CD4-positive, CD25-positive, alpha-beta regulatory T cell (primary cell): ENCODE results near the gene IL17B. TPM values are rescaled to one million over a fixed set of nuclear protein-coding genes. Genes with fewer than 3 reads are reported as not detected.
"Not testable (repeated sequence)": the region's sequence is repeated elsewhere in the genome, so short reads cannot be mapped to it uniquely, and the experiment has no call there.

ENCODE experiments used
- ATAC-seq, 2 donors: fragments of 150-1000 bp; cut with Tn5 transposase; one replicate each; pipeline ENCODE4 v1.10.0; 2021; ENCODE audit warnings: low read depth in 2 of 2, moderate number of reproducible peaks in 2 of 2, moderate library complexity in 1 of 2
- DNase-seq, 3 donors: peaks; one replicate each; pipeline versions ENCODE4 v3.0.0 to v3.0.0-alpha.2; 2012 to 2022; ENCODE audit warnings: mixed read lengths in 1 of 3
- H3K27ac ChIP-seq: one replicate; pipeline ENCODE4 v1.7.0; 2013; ENCODE audit warnings: mild to moderate bottlenecking, low read length; ENCODE audit not compliant: insufficient read depth, poor library complexity, severe bottlenecking
- H3K27me3 ChIP-seq: one replicate; pipeline ENCODE4 v1.7.0; 2013; ENCODE audit warnings: low read length; ENCODE audit not compliant: control insufficient read depth, insufficient read depth
- H3K36me3 ChIP-seq: one replicate; pipeline ENCODE4 v1.7.0; 2013; ENCODE audit warnings: mild to moderate bottlenecking, low read length, moderate library complexity; ENCODE audit not compliant: control insufficient read depth, insufficient read depth
- H3K4me1 ChIP-seq: 2 replicates; pipeline ENCODE4 v1.7.0; 2013; ENCODE audit warnings: mild to moderate bottlenecking, low read length; ENCODE audit not compliant: insufficient read depth, control insufficient read depth, poor library complexity, severe bottlenecking
- H3K4me3 ChIP-seq: one replicate; pipeline ENCODE4 v1.7.0; 2013; ENCODE audit warnings: low read depth, mild to moderate bottlenecking, low read length, moderate library complexity
- H3K9me3 ChIP-seq, 2 experiments: 1 replicate in 1 of 2; 2 replicates in 1 of 2; pipeline ENCODE4 v1.7.0; 2013; ENCODE audit warnings: low read length in 2 of 2, mild to moderate bottlenecking in 1 of 2, moderate library complexity in 1 of 2; ENCODE audit not compliant: control insufficient read depth in 2 of 2
- H3K27ac Mint-ChIP-seq, 3 donors: one replicate each; pipeline ENCODE4 v1.8.0; 2020 to 2022; ENCODE audit warnings: mild to moderate bottlenecking in 3 of 3, mixed read lengths in 3 of 3, moderate library complexity in 2 of 3
- H3K27me3 Mint-ChIP-seq: one replicate; pipeline ENCODE4 v1.8.0; 2022; ENCODE audit warnings: mild to moderate bottlenecking, mixed read lengths
- H3K36me3 Mint-ChIP-seq: one replicate; pipeline ENCODE4 v1.8.0; 2020; ENCODE audit warnings: mixed read lengths
- H3K4me1 Mint-ChIP-seq, 4 donors: one replicate each; pipeline ENCODE4 v1.8.0; 2020 to 2022; ENCODE audit warnings: mixed read lengths in 4 of 4, mild to moderate bottlenecking in 1 of 4
- H3K4me3 Mint-ChIP-seq, 4 donors: one replicate each; pipeline ENCODE4 v1.8.0; 2020 to 2022; ENCODE audit warnings: mild to moderate bottlenecking in 4 of 4, mixed read lengths in 4 of 4, moderate library complexity in 3 of 4
- H3K9me3 Mint-ChIP-seq, 7 donors: one replicate each; pipeline ENCODE4 v1.8.0; 2020 to 2022; ENCODE audit warnings: mixed read lengths in 7 of 7, mild to moderate bottlenecking in 3 of 7, moderate library complexity in 2 of 7
- polyA plus RNA-seq, 4 donors: library from polyadenylated mRNA; unstranded; fragments of 300-500 nt; fragmentation: Illumina TruSeq; gene quantifications; one replicate each; pipeline ENCODE4 v1.2.3, GENCODE V29; 2021
- total RNA-seq: library from RNA; stranded (reverse); gene quantifications from one replicate; pipeline ENCODE4 v1.2.3, GENCODE V29; 2022

The IL17B gene
- total and polyA plus RNA-seq, 5 donors from 2014 or later, result not detected

GRCh38 chr5:149391076-149391475 is 12.0 kb upstream of the IL17B start:
- not testable (repeated sequence) for H3K27me3 Mint-ChIP-seq, H3K9me3 Mint-ChIP-seq, H3K4me3 ChIP-seq, H3K27ac ChIP-seq, H3K27ac Mint-ChIP-seq, H3K9me3 ChIP-seq, H3K4me1 ChIP-seq, H3K4me1 Mint-ChIP-seq, DNase-seq, H3K27me3 ChIP-seq, H3K36me3 ChIP-seq, ATAC-seq, H3K4me3 Mint-ChIP-seq, H3K36me3 Mint-ChIP-seq

- no peaks in the 10 kb centered on the region for H3K36me3 Mint-ChIP-seq
- no peak overlapping the region for H3K4me3 Mint-ChIP-seq
- no peaks in the 10 kb centered on the region for H3K9me3 ChIP-seq
- no peak overlapping the region for H3K27ac Mint-ChIP-seq
- no peaks in the 10 kb centered on the region for H3K4me1 ChIP-seq
- H3K27me3 ChIP-seq, result no peaks in the 10 kb centered on the region
- no peak for DNase-seq
- peaks cover 4% of the 10 kb centered on the region for H3K27me3 Mint-ChIP-seq
- no peak overlapping the region for H3K27ac ChIP-seq
- no peaks in the 10 kb centered on the region for H3K4me1 Mint-ChIP-seq
- H3K4me3 ChIP-seq, result no peak overlapping the region
- peaks cover 0 to 3% (median 0%) of the 10 kb centered on the region in 7 donors for H3K9me3 Mint-ChIP-seq
- H3K36me3 ChIP-seq, result no peaks in the 10 kb centered on the region
- ATAC-seq, result no peak
Observed at GRCh38 chr5:149389552-149390495, 10.7 kb upstream of the IL17B start.

GRCh38 chr5:149388498-149389190 is 9.6 kb upstream of the IL17B start:
- Histone ChIP-seq H3K27ac (no peak overlapping the region), H3K9me3 (no peaks in the 10 kb centered on the region), H3K4me3 (no peak overlapping the region), H3K27me3 (no peaks in the 10 kb centered on the region), H3K4me1 (no peaks in the 10 kb centered on the region), H3K36me3 (no peaks in the 10 kb centered on the region)
- H3K27ac Mint-ChIP-seq, result no peak overlapping the region
- no peak overlapping the region for H3K4me3 Mint-ChIP-seq
- no peak for ATAC-seq
- peaks cover 0 to 3% (median 0%) of the 10 kb centered on the region in 7 donors for H3K9me3 Mint-ChIP-seq
- no peak for DNase-seq
- peaks cover 4% of the 10 kb centered on the region for H3K27me3 Mint-ChIP-seq
- H3K4me1 Mint-ChIP-seq, result no peaks in the 10 kb centered on the region
- H3K36me3 Mint-ChIP-seq, result no peaks in the 10 kb centered on the region

GRCh38 chr5:149387982-149388381 is 8.9 kb upstream of the IL17B start:
- no peaks in the 10 kb centered on the region for H3K4me1 ChIP-seq
- no peak overlapping the region for H3K27ac Mint-ChIP-seq
- H3K9me3 ChIP-seq, result no peaks in the 10 kb centered on the region
- DNase-seq (no peak), ATAC-seq (no peak)
- no peaks in the 10 kb centered on the region for H3K36me3 Mint-ChIP-seq
- H3K27me3 ChIP-seq, result no peaks in the 10 kb centered on the region
- no peak overlapping the region for H3K4me3 Mint-ChIP-seq
- H3K4me3 ChIP-seq, result no peak overlapping the region
- H3K4me1 Mint-ChIP-seq, result no peaks in the 10 kb centered on the region
- H3K27me3 Mint-ChIP-seq, result no peaks in the 10 kb centered on the region
- peaks cover 0 to 3% (median 0%) of the 10 kb centered on the region in 7 donors for H3K9me3 Mint-ChIP-seq
- no peak overlapping the region for H3K27ac ChIP-seq
- H3K36me3 ChIP-seq, result no peaks in the 10 kb centered on the region

- Histone ChIP-seq H3K27ac (no peak overlapping the region), H3K4me1 (no peaks in the 10 kb centered on the region), H3K9me3 (no peaks in the 10 kb centered on the region), H3K27me3 (no peaks in the 10 kb centered on the region), H3K36me3 (no peaks in the 10 kb centered on the region), H3K4me3 (no peak overlapping the region)
- H3K36me3 Mint-ChIP-seq, result no peaks in the 10 kb centered on the region
- DNase-seq, result no peak
- no peak overlapping the region for H3K27ac Mint-ChIP-seq
- peaks cover 0 to 3% (median 0%) of the 10 kb centered on the region in 7 donors for H3K9me3 Mint-ChIP-seq
- H3K27me3 Mint-ChIP-seq, result no peaks in the 10 kb centered on the region
- H3K4me1 Mint-ChIP-seq, result no peaks in the 10 kb centered on the region
- no peak overlapping the region for H3K4me3 Mint-ChIP-seq
- ATAC-seq, result no peak
Observed at GRCh38 chr5:149387081-149387631, 8.1 kb upstream of the IL17B start.

GRCh38 chr5:149386166-149386565 is 7.1 kb upstream of the IL17B start:
- Histone ChIP-seq H3K4me3 (no peak overlapping the region), H3K27me3 (no peaks in the 10 kb centered on the region), H3K9me3 (no peaks in the 10 kb centered on the region), H3K4me1 (no peaks in the 10 kb centered on the region), H3K36me3 (no peaks in the 10 kb centered on the region), H3K27ac (no peak overlapping the region)
- Mint-ChIP-seq H3K9me3 (peaks cover 0 to 3% (median 0%) of the 10 kb centered on the region in 7 donors), H3K27me3 (no peaks in the 10 kb centered on the region), H3K4me3 (no peak overlapping the region), H3K27ac (no peak overlapping the region), H3K4me1 (peaks cover 0 to 3% (median 0%) of the 10 kb centered on the region in 4 donors), H3K36me3 (no peaks in the 10 kb centered on the region)
- ATAC-seq, result no peak
- DNase-seq, result no peak

- H3K36me3 ChIP-seq, result no peaks in the 10 kb centered on the region
- H3K4me3 ChIP-seq, result no peak overlapping the region
- no peak overlapping the region for H3K27ac ChIP-seq
- no peak overlapping the region for H3K4me3 Mint-ChIP-seq
- no peak for DNase-seq
- H3K36me3 Mint-ChIP-seq, result no peaks in the 10 kb centered on the region
- H3K27ac Mint-ChIP-seq, result no peak overlapping the region
- peaks cover 0 to 2% (median 0%) of the 10 kb centered on the region in 7 donors for H3K9me3 Mint-ChIP-seq
- H3K9me3 ChIP-seq, result no peaks in the 10 kb centered on the region
- H3K4me1 ChIP-seq, result no peaks in the 10 kb centered on the region
- ATAC-seq, result no peak
- peaks cover 0 to 3% (median 0%) of the 10 kb centered on the region in 4 donors for H3K4me1 Mint-ChIP-seq
- no peaks in the 10 kb centered on the region for H3K27me3 Mint-ChIP-seq
- no peaks in the 10 kb centered on the region for H3K27me3 ChIP-seq
Observed at GRCh38 chr5:149383399-149383798, 4.3 kb upstream of the IL17B start.
